Neural cell (in vitro differentiated cells): ENCODE data around the gene CALY. TPM values are rescaled to one million over a fixed set of nuclear protein-coding genes. Genes with fewer than 3 reads are reported as not detected.

Source experiments
- H2AFZ ChIP-seq: fragments of 200-600, 300-800 bp; sonication (generic), shearing (Covaris generic); 2 replicates; pipeline ENCODE4 v1.6.0; 2014; ENCODE audit warnings: low read depth, mild to moderate bottlenecking, antibody characterized with exemption, low read length, moderate library complexity
- H3F3A ChIP-seq: fragments of 200-600 bp; shearing (Covaris generic); 2 replicates; pipeline ENCODE4 v1.6.1; 2016; ENCODE audit warnings: mild to moderate bottlenecking, moderate library complexity, mixed read lengths, antibody characterized with exemption, low read length; ENCODE audit not compliant: insufficient read depth, poor library complexity, severe bottlenecking
- H3K27ac ChIP-seq: fragments of 200-600, 300-800 bp; sonication (generic), shearing (Covaris generic); 2 replicates; pipeline ENCODE4 v1.5.1; 2014; ENCODE audit warnings: mild to moderate bottlenecking, low read length, moderate library complexity
- H3K27me3 ChIP-seq: fragments of 300-800, 200-600 bp; sonication (generic), shearing (Covaris generic); 2 replicates; pipeline ENCODE4 v1.6.0; 2014; ENCODE audit warnings: mild to moderate bottlenecking, low read depth, low read length, moderate library complexity; ENCODE audit not compliant: insufficient read depth
- H3K36me3 ChIP-seq: fragments of 300-800, 200-600 bp; sonication (generic), shearing (Covaris generic); 2 replicates; pipeline ENCODE4 v1.5.1; 2014; ENCODE audit warnings: mild to moderate bottlenecking, antibody characterized with exemption, low read length, moderate library complexity; ENCODE audit not compliant: insufficient read depth
- H3K4me2 ChIP-seq: fragments of 300-800, 200-600 bp; sonication (generic), shearing (Covaris generic); 2 replicates; pipeline ENCODE4 v1.6.0; 2014; ENCODE audit warnings: mild to moderate bottlenecking, low read length
- H3K4me3 ChIP-seq: fragments of 300-800, 200-600 bp; sonication (generic), shearing (Covaris generic); 2 replicates; pipeline ENCODE4 v1.5.1; 2014; ENCODE audit warnings: mild to moderate bottlenecking, low read length, moderate library complexity
- H3K79me2 ChIP-seq: fragments of 200-600 bp; shearing (Covaris generic); replicated peaks from 2 replicates; pipeline ENCODE4 v1.6.0; 2014; ENCODE audit warnings: mild to moderate bottlenecking, low read length, moderate library complexity; ENCODE audit not compliant: insufficient read depth
- H3K9ac ChIP-seq: fragments of 300-800, 200-600 bp; sonication (generic), shearing (Covaris generic); 2 replicates; pipeline ENCODE4 v1.6.1; 2016; ENCODE audit warnings: mild to moderate bottlenecking, low read length, mixed read lengths
- H3K9me2 ChIP-seq: fragments of 200-600 bp; shearing (Covaris generic); 2 replicates; pipeline ENCODE4 v1.6.1; 2016; ENCODE audit warnings: mild to moderate bottlenecking, low read length, mixed read lengths; ENCODE audit not compliant: insufficient read depth
- H3K9me3 ChIP-seq: fragments of 200-600, 300-800 bp; sonication (generic), shearing (Covaris generic); 2 replicates; pipeline ENCODE4 v1.6.1; 2016; ENCODE audit warnings: mild to moderate bottlenecking, mixed run types, low read length, moderate library complexity, mixed read lengths
- H4K20me1 ChIP-seq: fragments of 200-600 bp; shearing (Covaris generic); 2 replicates; pipeline ENCODE4 v1.6.1; 2016; ENCODE audit warnings: mild to moderate bottlenecking, mixed run types; ENCODE audit not compliant: insufficient read depth
- EP300 ChIP-seq: fragments of 450-650 bp; conservative IDR thresholded peaks from 2 replicates; pipeline ENCODE4 v1.6.1; 2014; ENCODE audit warnings: antibody characterized with exemption, mild to moderate bottlenecking, moderate library complexity; ENCODE audit not compliant: poor library complexity, severe bottlenecking
- EZH2 ChIP-seq: fragments of 200-600, 300-800 bp; shearing (Covaris generic), sonication (generic); IDR thresholded peaks from 2 replicates; pipeline ENCODE4 v1.6.1; 2014; ENCODE audit warnings: antibody characterized with exemption, low read length, borderline replicate concordance, mild to moderate bottlenecking; ENCODE audit not compliant: insufficient read depth, poor library complexity, severe bottlenecking
- MXI1 ChIP-seq: fragments of 450-650 bp; conservative IDR thresholded peaks from 2 replicates; pipeline ENCODE4 v1.6.1; 2014; ENCODE audit warnings: antibody characterized with exemption, mild to moderate bottlenecking; ENCODE audit not compliant: poor library complexity, severe bottlenecking
- POLR2AphosphoS5 ChIP-seq: IDR thresholded peaks from 2 replicates; pipeline ENCODE4 v1.6.1; 2012
- RAD21 ChIP-seq: fragments of 450-650 bp; conservative IDR thresholded peaks from 2 replicates; pipeline ENCODE4 v1.6.1; 2014; ENCODE audit warnings: antibody characterized with exemption, mild to moderate bottlenecking, moderate library complexity
- SMC3 ChIP-seq: fragments of 450-650 bp; conservative IDR thresholded peaks from 2 replicates; pipeline ENCODE4 v1.6.1; 2014; ENCODE audit warnings: antibody characterized with exemption, mild to moderate bottlenecking, moderate library complexity; ENCODE audit not compliant: poor library complexity
- TAF1 ChIP-seq: IDR thresholded peaks from 2 replicates; pipeline ENCODE4 v1.6.1; 2012; ENCODE audit warnings: low read depth
- polyA plus RNA-seq: library from polyadenylated mRNA; depleted of rRNA; stranded (reverse); fragments of >200 nt; gene quantifications from 2 replicates; pipeline ENCODE4 v1.2.3, GENCODE V29; 2014
- TF ChIP-seq, protein P1 (sequence below): fragments of 450-650 bp; IDR thresholded peaks from 2 replicates; pipeline ENCODE4 v1.5.1; 2014; ENCODE audit warnings: antibody characterized with exemption, mild to moderate bottlenecking, moderate library complexity; ENCODE audit not compliant: poor library complexity, severe bottlenecking
- TF ChIP-seq, protein P2 (sequence below): IDR thresholded peaks from 2 replicates; pipeline ENCODE4 v1.6.1; 2012; ENCODE audit warnings: borderline replicate concordance

The CALY gene
- polyA plus RNA-seq, 1 donor from 2014 or later = 3.7 TPM

DNA sequence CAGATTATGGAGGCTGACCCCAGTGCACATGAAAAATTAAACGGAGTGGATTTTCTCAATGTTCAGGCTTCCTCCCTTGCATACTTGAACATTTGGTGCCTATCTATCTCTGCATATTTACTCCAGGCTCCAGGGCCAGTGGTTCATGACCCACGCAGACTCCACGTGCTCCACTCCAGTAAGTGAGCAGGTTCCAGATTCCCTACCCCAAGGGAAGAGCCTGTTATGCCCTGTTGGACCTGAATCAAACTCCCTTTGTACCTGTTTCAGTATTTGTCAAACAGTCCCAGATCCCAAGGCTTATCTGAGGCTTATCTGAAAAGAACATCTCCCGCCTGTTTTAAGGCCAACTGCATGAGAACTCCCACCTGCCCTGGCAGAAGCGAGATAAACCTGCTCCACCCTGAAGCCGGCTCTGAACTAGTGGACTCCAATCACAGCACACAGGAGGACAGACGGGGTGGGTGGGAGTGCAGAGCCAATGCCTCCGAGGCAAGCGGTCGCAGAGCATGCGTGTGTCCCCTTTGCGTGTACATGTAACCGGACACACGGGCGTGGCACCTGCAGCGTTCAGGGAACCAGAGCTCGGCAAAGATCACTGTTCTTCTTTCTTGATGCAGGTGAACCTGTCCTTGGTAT is 23.4 kb upstream of the CALY start:
- Histone ChIP-seq H3K9me3 (peaks cover 2% of the 10 kb centered on the region), H3K36me3 (no peaks in the 10 kb centered on the region), H3K9me2 (no peaks in the 10 kb centered on the region), H3K27ac (no peak overlapping the region), H3K4me2 (no peak overlapping the region), H3K4me3 (no peak overlapping the region), H3K9ac (no peak overlapping the region), H3K79me2 (no peaks in the 10 kb centered on the region), H3K27me3 (no peaks in the 10 kb centered on the region), H4K20me1 (no peaks in the 10 kb centered on the region), H3F3A (no peaks in the 10 kb centered on the region), H2AFZ (no peak overlapping the region)
- TF ChIP-seq POLR2AphosphoS5 = no peak
- no peak for TF ChIP-seq RAD21
- no peak for TF ChIP-seq MXI1
- no peak for TF ChIP-seq TAF1
- TF ChIP-seq, protein P1, sequence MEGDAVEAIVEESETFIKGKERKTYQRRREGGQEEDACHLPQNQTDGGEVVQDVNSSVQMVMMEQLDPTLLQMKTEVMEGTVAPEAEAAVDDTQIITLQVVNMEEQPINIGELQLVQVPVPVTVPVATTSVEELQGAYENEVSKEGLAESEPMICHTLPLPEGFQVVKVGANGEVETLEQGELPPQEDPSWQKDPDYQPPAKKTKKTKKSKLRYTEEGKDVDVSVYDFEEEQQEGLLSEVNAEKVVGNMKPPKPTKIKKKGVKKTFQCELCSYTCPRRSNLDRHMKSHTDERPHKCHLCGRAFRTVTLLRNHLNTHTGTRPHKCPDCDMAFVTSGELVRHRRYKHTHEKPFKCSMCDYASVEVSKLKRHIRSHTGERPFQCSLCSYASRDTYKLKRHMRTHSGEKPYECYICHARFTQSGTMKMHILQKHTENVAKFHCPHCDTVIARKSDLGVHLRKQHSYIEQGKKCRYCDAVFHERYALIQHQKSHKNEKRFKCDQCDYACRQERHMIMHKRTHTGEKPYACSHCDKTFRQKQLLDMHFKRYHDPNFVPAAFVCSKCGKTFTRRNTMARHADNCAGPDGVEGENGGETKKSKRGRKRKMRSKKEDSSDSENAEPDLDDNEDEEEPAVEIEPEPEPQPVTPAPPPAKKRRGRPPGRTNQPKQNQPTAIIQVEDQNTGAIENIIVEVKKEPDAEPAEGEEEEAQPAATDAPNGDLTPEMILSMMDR = no peak
- TF ChIP-seq SMC3 = no peak
- TF ChIP-seq, protein P2, sequence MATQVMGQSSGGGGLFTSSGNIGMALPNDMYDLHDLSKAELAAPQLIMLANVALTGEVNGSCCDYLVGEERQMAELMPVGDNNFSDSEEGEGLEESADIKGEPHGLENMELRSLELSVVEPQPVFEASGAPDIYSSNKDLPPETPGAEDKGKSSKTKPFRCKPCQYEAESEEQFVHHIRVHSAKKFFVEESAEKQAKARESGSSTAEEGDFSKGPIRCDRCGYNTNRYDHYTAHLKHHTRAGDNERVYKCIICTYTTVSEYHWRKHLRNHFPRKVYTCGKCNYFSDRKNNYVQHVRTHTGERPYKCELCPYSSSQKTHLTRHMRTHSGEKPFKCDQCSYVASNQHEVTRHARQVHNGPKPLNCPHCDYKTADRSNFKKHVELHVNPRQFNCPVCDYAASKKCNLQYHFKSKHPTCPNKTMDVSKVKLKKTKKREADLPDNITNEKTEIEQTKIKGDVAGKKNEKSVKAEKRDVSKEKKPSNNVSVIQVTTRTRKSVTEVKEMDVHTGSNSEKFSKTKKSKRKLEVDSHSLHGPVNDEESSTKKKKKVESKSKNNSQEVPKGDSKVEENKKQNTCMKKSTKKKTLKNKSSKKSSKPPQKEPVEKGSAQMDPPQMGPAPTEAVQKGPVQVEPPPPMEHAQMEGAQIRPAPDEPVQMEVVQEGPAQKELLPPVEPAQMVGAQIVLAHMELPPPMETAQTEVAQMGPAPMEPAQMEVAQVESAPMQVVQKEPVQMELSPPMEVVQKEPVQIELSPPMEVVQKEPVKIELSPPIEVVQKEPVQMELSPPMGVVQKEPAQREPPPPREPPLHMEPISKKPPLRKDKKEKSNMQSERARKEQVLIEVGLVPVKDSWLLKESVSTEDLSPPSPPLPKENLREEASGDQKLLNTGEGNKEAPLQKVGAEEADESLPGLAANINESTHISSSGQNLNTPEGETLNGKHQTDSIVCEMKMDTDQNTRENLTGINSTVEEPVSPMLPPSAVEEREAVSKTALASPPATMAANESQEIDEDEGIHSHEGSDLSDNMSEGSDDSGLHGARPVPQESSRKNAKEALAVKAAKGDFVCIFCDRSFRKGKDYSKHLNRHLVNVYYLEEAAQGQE = no peak
- no peak for TF ChIP-seq EP300
- no peak for TF ChIP-seq EZH2

DNA sequence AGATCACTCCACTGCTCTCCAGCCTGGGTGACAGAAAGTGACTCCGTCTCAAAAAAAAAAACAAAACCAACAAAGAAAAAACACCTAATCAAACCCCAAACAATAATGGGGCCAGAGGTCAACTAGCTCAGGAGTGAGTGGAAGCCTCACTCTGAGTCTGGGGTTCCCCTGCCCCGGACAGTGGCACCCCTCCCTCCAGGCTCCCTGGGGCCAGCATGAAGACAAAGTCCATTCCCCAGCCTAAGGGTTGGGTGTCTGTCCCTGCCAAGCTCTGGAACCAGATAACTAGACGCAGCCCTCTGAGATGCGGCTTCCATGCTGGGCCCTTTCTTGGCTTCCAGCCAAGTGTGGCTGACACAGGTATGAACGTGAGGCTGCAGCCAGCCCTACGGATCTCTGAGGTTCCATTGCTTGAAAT is 22.9 kb upstream of the CALY start:
- no peaks in the 10 kb centered on the region for H3K36me3 ChIP-seq
- no peak overlapping the region for H3K9ac ChIP-seq
- TF ChIP-seq EP300 (no peak), RAD21 (no peak), SMC3 (no peak), TAF1 (no peak), EZH2 (no peak), MXI1 (no peak), POLR2AphosphoS5 (no peak)
- TF ChIP-seq, protein P1 = no peak
- TF ChIP-seq, protein P2 = no peak
- no peaks in the 10 kb centered on the region for H3F3A ChIP-seq
- H3K9me2 ChIP-seq = no peaks in the 10 kb centered on the region
- no peaks in the 10 kb centered on the region for H3K27me3 ChIP-seq
- H2AFZ ChIP-seq = no peak overlapping the region
- H3K4me2 ChIP-seq = no peak overlapping the region
- peaks cover 2% of the 10 kb centered on the region for H3K9me3 ChIP-seq
- H4K20me1 ChIP-seq = no peaks in the 10 kb centered on the region
- no peak overlapping the region for H3K27ac ChIP-seq
- H3K4me3 ChIP-seq = no peak overlapping the region
- no peaks in the 10 kb centered on the region for H3K79me2 ChIP-seq
